Nephron progenitor cell (in vitro differentiated cells): ENCODE measurements around the gene VAMP1.

Experiments used
- DNase-seq: peaks from one replicate; pipeline ENCODE4 v3.0.0; 2021
- H3K27ac Mint-ChIP-seq: 2 replicates; pipeline ENCODE4 v1.8.0; 2021; ENCODE audit warnings: mild to moderate bottlenecking, moderate library complexity, mixed read lengths
- H3K27me3 Mint-ChIP-seq: 2 replicates; pipeline ENCODE4 v1.8.0; 2021; ENCODE audit warnings: mild to moderate bottlenecking, low read depth, mixed read lengths; ENCODE audit not compliant: poor library complexity
- H3K36me3 Mint-ChIP-seq: 2 replicates; pipeline ENCODE4 v1.8.0; 2021; ENCODE audit warnings: low read depth, mixed read lengths
- H3K4me1 Mint-ChIP-seq: 2 replicates; pipeline ENCODE4 v1.8.0; 2021; ENCODE audit warnings: mixed read lengths
- H3K4me3 Mint-ChIP-seq: 2 replicates; pipeline ENCODE4 v1.8.0; 2021; ENCODE audit warnings: mild to moderate bottlenecking, moderate library complexity, mixed read lengths
- H3K9me3 Mint-ChIP-seq: 2 replicates; pipeline ENCODE4 v1.8.0; 2021; ENCODE audit warnings: mild to moderate bottlenecking, moderate library complexity, mixed read lengths
- TF ChIP-seq, protein P1 (sequence below): fragments of 200-600 bp; sonication (generic); IDR thresholded peaks from 2 replicates; pipeline ENCODE4 v1.5.0; 2021; ENCODE audit warnings: antibody characterized with exemption

Gene VAMP1

DNA sequence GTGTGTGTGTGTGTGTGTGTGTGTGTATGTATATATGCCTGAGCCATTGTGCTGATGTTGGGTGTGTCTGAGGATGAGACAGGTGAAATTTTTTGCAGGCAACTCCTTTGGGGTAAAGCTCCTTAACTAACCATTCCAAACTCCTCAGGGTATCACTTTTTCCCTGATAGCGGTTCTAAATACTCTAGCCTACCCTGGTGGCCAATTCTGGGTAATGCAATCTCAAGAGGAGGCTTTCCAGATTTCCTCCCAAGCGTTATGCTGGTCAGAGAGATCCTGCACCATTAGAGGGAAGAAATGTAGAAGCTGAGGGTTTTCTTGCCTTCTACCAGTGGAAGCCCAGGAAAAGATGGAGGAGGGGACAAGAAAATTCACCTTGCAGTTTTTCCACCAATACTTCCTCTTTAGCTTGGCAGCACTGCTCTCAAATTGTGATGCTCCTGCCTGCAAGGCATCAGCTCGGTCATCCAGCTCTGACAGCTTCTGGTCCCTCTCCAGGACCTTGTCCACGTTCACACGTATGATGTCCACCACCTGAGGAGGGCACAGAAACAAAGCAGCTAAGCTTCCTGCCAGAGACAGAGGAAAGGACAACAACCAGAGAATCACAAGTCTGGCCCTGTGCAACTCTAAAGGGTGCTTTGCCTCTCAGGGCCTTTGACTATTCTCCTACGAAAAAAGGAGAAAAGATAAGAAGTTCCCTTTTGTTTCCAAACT is 4.9 kb downstream of the VAMP1 start:
- H3K4me3 Mint-ChIP-seq = no peak overlapping the region
- H3K4me1 Mint-ChIP-seq = peaks cover 12% of the 10 kb centered on the region
- TF ChIP-seq, protein P1, sequence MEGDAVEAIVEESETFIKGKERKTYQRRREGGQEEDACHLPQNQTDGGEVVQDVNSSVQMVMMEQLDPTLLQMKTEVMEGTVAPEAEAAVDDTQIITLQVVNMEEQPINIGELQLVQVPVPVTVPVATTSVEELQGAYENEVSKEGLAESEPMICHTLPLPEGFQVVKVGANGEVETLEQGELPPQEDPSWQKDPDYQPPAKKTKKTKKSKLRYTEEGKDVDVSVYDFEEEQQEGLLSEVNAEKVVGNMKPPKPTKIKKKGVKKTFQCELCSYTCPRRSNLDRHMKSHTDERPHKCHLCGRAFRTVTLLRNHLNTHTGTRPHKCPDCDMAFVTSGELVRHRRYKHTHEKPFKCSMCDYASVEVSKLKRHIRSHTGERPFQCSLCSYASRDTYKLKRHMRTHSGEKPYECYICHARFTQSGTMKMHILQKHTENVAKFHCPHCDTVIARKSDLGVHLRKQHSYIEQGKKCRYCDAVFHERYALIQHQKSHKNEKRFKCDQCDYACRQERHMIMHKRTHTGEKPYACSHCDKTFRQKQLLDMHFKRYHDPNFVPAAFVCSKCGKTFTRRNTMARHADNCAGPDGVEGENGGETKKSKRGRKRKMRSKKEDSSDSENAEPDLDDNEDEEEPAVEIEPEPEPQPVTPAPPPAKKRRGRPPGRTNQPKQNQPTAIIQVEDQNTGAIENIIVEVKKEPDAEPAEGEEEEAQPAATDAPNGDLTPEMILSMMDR = peak; percentile 72
- peaks cover 20% of the 10 kb centered on the region for H3K36me3 Mint-ChIP-seq
- H3K9me3 Mint-ChIP-seq = no peaks in the 10 kb centered on the region
- peak; percentile 56 for DNase-seq
- H3K27ac Mint-ChIP-seq = no peak overlapping the region
- peaks cover 17% of the 10 kb centered on the region for H3K27me3 Mint-ChIP-seq

DNA sequence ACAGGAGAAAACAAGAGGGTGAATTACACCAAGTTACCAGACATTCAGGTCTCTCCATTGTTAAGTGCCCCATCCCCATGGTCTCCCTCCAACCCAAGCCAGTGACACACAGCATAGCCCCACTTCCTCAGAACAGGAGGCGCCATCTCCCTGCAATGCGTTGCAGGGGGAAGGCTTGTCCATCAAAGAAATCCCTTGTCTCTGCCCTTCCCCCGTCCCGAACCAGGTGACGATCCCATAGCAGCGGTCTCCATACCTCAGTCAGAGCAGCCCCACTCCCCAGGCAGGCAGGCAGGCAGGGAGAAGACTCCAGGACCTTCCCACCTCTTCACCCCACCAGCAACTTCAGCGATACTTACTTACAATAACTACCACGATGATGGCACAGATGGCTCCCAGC is 5.9 kb downstream of the VAMP1 start:
- DNase-seq = no peak
- H3K27ac Mint-ChIP-seq = no peak overlapping the region
- no peaks in the 10 kb centered on the region for H3K9me3 Mint-ChIP-seq

DNA sequence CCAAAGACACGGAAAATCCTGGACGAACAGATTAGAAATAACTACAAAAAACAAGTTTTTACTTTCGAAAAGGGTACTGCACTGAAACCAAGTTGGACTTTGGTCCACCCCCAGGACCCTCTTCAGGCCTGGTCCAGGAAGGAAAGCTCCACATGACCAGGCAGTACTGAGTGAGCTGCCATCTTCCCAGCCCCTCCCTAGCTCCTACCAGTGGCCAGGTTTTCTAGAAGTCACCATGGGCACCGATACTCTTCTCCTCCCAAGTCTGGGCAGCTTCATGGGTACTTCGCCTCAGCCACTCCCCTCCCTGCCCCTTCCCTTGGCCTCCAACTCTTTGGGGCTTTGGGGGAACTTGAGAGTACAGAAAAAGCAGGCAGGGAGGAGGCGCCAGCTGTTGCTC is 6.6 kb downstream of the VAMP1 start:
- Mint-ChIP-seq H3K27ac (no peak overlapping the region), H3K4me1 (peaks cover under 1% of the 10 kb centered on the region), H3K27me3 (peaks cover 17% of the 10 kb centered on the region), H3K36me3 (peaks cover 25% of the 10 kb centered on the region), H3K9me3 (no peaks in the 10 kb centered on the region), H3K4me3 (no peak overlapping the region)
- TF ChIP-seq, protein P1 = no peak
- no peak for DNase-seq

More for the DNA sequence above, 5.9 kb downstream of the VAMP1 start:
- Mint-ChIP-seq H3K27me3 (peaks cover 17% of the 10 kb centered on the region), H3K4me1 (peaks cover 7% of the 10 kb centered on the region), H3K4me3 (no peak overlapping the region), H3K36me3 (peaks cover 20% of the 10 kb centered on the region)
- TF ChIP-seq, protein P1 = no peak

DNA sequence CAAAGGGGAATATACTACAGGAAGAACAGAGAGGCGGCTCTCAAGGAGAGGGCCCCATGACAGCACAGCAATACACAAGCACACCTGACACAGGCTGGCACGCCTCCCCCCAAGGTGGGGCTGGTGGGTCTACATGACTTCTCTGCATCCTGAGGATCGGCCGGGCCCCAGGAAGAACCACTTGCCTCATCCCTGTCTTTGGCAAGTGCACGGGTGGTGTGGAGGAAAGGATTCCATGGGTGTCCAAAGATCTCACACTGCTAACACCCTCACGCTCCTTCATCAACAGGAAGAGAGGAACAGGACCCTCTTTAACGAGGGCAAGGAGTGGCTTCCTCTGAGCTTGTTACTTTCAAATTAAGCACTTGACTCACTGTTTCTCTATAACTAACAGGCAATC is 7.3 kb downstream of the VAMP1 start:
- no peaks in the 10 kb centered on the region for H3K4me1 Mint-ChIP-seq

DNA sequence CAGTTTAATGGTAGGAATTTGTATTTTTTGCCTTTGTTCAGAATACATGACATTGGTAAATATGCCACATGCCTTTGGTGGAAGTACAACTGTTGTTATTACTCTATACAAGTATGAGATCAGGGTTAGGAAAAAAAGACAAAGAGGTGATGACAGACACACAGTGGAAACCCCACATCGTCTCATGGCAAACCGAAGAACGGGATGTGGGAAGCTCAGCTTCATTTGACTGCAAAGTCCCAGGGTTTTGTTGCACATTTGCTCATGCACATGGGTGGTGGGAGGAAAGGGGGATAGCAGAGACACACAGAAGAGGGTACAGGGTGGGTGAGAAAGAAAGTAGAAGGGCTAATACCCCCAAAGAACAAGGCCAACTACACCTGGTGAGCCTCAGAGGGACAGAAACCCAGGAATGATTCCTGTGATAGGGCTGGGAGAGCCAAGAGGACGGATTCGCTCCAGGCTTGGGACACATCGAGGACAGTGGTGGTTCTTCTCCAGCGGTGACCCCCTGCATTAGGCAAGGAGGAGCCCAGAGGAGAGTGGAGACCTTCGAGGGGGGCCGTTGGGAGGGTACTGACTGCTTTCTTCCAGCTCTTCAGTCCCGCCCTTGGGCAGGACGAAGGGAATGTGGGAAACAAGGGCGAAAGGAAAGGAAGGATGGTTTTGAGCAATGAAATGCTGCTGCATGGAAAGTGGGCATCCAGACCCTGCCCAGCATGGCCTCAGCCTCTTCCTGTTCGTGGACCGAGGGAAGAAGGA is 8.1 kb downstream of the VAMP1 start:
- no peaks in the 10 kb centered on the region for H3K4me1 Mint-ChIP-seq
- peaks cover 25% of the 10 kb centered on the region for H3K36me3 Mint-ChIP-seq

More for the DNA sequence above, 7.3 kb downstream of the VAMP1 start:
- TF ChIP-seq, protein P1 = no peak
- Mint-ChIP-seq H3K9me3 (no peaks in the 10 kb centered on the region), H3K27ac (no peak overlapping the region), H3K4me3 (no peak overlapping the region), H3K36me3 (peaks cover 25% of the 10 kb centered on the region), H3K27me3 (peaks cover 17% of the 10 kb centered on the region)
- no peak for DNase-seq

More for the DNA sequence above, 8.1 kb downstream of the VAMP1 start:
- H3K9me3 Mint-ChIP-seq = no peaks in the 10 kb centered on the region
- H3K4me3 Mint-ChIP-seq = no peak overlapping the region
- H3K27me3 Mint-ChIP-seq = peaks cover 16% of the 10 kb centered on the region
- H3K27ac Mint-ChIP-seq = no peak overlapping the region
- DNase-seq = no peak
- TF ChIP-seq, protein P1 = no peak
